AG04449 (cell line): ENCODE results near the gene CDS1.
A peak's percentile ranks its signal among the peaks of the same experiment; 100 is the strongest.

Source experiments
- CTCF ChIA-PET: fragments of 350-600 bp; formaldehyde crosslinking; extraction: SDS; loops from one replicate; lab custom pipeline; 2021; ENCODE audit warnings: antibody characterized with exemption; lab: Yijun Ruan, JAX
- POLR2A ChIA-PET: fragments of 400-600, 350-600 bp; formaldehyde crosslinking; extraction: SDS; loops from one replicate; lab custom pipeline; 2020; ENCODE audit warnings: antibody characterized with exemption, inconsistent platforms; lab: Yijun Ruan, JAX
- DNase-seq: peaks from one replicate; pipeline ENCODE4 v3.0.0-alpha.2; 2010; ENCODE audit warnings: low read depth, low spot score
- H3K4me3 ChIP-seq: 2 replicates; pipeline ENCODE4 v1.5.1; 2011; ENCODE audit warnings: low read depth, mild to moderate bottlenecking, control low read depth, low read length
- TF ChIP-seq, protein P1 (sequence below): IDR thresholded peaks from one replicate; pipeline ENCODE4 v1.5.1; 2011; ENCODE audit warnings: mild to moderate bottlenecking, moderate library complexity, low read length, control low read depth, inconsistent platforms; ENCODE audit not compliant: insufficient read depth; ENCODE audit errors: missing control alignments

The CDS1 gene

GRCh38 chr4:84578540-84579402 lies 4.2 kb upstream of the CDS1 start:
- POLR2A ChIA-PET, result no interaction called here
- TF ChIP-seq, protein P1, sequence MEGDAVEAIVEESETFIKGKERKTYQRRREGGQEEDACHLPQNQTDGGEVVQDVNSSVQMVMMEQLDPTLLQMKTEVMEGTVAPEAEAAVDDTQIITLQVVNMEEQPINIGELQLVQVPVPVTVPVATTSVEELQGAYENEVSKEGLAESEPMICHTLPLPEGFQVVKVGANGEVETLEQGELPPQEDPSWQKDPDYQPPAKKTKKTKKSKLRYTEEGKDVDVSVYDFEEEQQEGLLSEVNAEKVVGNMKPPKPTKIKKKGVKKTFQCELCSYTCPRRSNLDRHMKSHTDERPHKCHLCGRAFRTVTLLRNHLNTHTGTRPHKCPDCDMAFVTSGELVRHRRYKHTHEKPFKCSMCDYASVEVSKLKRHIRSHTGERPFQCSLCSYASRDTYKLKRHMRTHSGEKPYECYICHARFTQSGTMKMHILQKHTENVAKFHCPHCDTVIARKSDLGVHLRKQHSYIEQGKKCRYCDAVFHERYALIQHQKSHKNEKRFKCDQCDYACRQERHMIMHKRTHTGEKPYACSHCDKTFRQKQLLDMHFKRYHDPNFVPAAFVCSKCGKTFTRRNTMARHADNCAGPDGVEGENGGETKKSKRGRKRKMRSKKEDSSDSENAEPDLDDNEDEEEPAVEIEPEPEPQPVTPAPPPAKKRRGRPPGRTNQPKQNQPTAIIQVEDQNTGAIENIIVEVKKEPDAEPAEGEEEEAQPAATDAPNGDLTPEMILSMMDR, result peak; percentile 63
- CTCF ChIA-PET, result interaction anchor here (0.7 to 2.8 kb wide), 23 partner anchors 9 to 398 kb away, joined by 3 to 36 read pairs (median 4); partner anchors contain the start of gene WDFY3

DNA sequence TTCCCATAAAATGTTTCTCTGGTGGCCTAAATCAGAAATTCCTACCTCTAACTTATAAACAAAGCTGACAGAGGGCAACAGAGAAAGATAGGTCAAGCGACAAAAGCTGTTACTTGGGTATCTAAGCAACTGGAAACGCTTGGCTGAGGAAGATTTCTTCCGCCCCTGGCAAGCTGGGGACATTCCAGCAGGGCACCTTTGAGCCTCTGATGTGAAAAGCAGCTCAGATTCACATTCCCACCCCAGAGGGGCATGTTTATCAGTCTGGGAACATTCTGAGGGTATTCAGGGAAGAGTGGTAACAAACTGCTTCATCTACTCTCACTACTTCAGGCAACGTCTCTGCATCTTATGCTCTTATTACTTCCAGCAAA lies 3.5 kb upstream of the CDS1 start:
- no peak overlapping the region for H3K4me3 ChIP-seq
- no peak for DNase-seq
- ChIA-PET POLR2A (no interaction called here), CTCF (interaction anchor here (0.7 to 2.8 kb wide), 17 partner anchors 9 to 397 kb away, joined by 3 to 36 read pairs (median 5); partner anchors contain the start of gene WDFY3)
- TF ChIP-seq, protein P1, result no peak

More at GRCh38 chr4:84578540-84579402, 4.2 kb upstream of the CDS1 start:
- no peak for DNase-seq
- no peak overlapping the region for H3K4me3 ChIP-seq

DNA sequence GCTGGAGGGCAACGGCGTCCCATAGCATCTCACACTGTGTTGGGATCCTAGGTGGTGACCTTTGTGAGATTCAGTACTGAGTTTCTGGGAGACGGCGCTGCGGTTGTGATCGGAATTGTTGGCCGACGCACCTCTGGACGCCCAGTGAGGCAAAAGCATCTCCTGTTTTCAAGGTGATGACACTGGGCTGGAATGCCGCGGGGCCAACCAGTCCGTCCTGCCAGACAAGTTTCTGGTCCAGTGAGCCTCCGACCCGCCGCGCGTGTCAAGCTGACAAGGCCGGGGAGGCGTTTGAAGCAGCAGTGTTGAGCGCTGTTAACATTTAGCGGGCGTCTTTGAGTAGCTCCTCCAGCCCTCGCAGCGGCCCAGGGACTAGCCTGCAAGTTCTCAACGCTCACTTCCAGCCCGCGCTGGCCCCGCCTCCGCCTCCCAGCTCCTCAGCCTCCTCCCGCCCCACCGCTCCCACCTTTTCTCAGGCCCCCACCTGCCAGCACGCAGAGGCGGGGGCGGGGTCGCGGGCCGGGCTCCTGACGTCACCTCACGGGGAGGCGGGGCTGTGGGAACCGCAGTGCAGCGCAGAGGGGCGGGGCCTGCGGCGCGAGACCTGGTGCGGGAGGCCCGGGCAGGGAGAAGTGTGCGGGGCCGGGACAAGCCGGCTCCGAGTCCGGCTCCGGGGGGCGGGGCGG lies 482 bp upstream of the CDS1 start:
- H3K4me3 ChIP-seq, result peak overlapping the region; percentile 60

DNA sequence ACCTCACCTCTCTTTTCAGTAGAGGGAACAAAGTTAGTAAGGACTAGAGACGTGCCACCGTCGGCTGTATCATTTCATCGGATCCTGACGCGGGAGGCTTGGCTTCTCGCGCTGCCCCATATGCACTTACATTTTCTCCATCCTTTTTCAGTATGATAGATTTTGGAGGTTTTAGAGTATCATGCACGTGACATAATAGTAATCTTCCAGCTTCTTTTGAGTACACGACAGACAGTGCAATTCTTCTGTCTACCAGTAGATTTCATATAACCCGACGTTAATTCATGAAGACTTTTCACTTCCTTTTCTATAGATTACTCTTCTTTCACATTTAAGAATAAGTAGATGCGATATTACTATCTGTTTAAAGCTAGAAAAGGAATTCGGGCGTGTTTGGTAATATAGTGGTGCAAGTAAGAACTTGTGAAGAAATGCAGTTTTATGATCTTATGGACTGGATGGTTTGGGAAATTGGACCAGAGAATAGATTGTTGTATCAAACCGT lies 1.0 kb downstream of the CDS1 start:
- ChIA-PET CTCF (no interaction called here), POLR2A (no interaction called here)
- peak overlapping the region; percentile 60 for H3K4me3 ChIP-seq
- TF ChIP-seq, protein P1, result no peak
- no peak for DNase-seq

More for the DNA sequence above, 482 bp upstream of the CDS1 start:
- no peak for DNase-seq
- POLR2A ChIA-PET, result no interaction called here
- CTCF ChIA-PET, result interaction anchor here (1.2 kb wide), 2 partner anchors 10 to 389 kb away, joined by 3 to 5 read pairs; no protein-coding TSS in a partner anchor
- TF ChIP-seq, protein P1, result no peak

- TF ChIP-seq, protein P1, result no peak
- ChIA-PET POLR2A (no interaction called here), CTCF (no interaction called here)
- DNase-seq, result no peak
- H3K4me3 ChIP-seq, result no peak overlapping the region
These were observed 2.3 kb downstream of the CDS1 start for GRCh38 chr4:84585251-84585650.
